ENCODE results near the gene DGKH.

- TF ChIP-seq CEBPB (IDR thresholded peaks at IDR 0.05; ENCODE audit: borderline replicate concordance, low read depth, low read length) = no peak
- TF ChIP-seq ZNF282 (IDR thresholded peaks at IDR 0.05; ENCODE audit: partially characterized antibody) = no peak
- no peak for TF ChIP-seq MAX (IDR thresholded peaks at IDR 0.05)
- TF ChIP-seq IKZF4 (CRISPR knock-in tag; IDR thresholded peaks at IDR 0.05; ENCODE audit: borderline replicate concordance, low read depth, not compliant biosample characterization) = no peak
- TF ChIP-seq SIN3A (IDR thresholded peaks at IDR 0.05; ENCODE audit: borderline replicate concordance, low read depth, low read length) = no peak
- no peak for TF ChIP-seq MYC (CRISPR knock-in tag; IDR thresholded peaks at IDR 0.05; ENCODE audit: borderline replicate concordance)
- TF ChIP-seq MIER2 (CRISPR knock-in tag; IDR thresholded peaks at IDR 0.05) = no peak
Observed at GRCh38 chr13:42001580-42001979, 46.9 kb upstream of the DGKH start.
